RPMI8226 (cell line): ENCODE data around the gene ATXN3.
"Not testable (repeated sequence)": the region's sequence is repeated elsewhere in the genome, so short reads cannot be mapped to it uniquely, and the experiment has no call there.

Experiments
- DNase-seq: peaks from one replicate; pipeline ENCODE4 v3.0.0-alpha.2; 2015

The ATXN3 gene

GRCh38 chr14:92058006-92058917 is 48.1 kb downstream of the ATXN3 start:
- no peak for DNase-seq

GRCh38 chr14:92049781-92050180 is 56.6 kb downstream of the ATXN3 start:
- no peak for DNase-seq

GRCh38 chr14:92049221-92049620 is 57.2 kb downstream of the ATXN3 start:
- DNase-seq: not testable (repeated sequence)

- not testable (repeated sequence) for DNase-seq
Measured at GRCh38 chr14:92045904-92046303, 60.5 kb downstream of the ATXN3 start.

GRCh38 chr14:92041766-92042165 is 64.6 kb downstream of the ATXN3 start:
- not testable (repeated sequence) for DNase-seq

- DNase-seq: no peak
Measured at GRCh38 chr14:92041203-92041602, 65.2 kb downstream of the ATXN3 start.

GRCh38 chr14:92040431-92041051 is 65.8 kb downstream of the ATXN3 start:
- DNase-seq: peak; percentile 13

GRCh38 chr14:92039719-92040430 is 66.5 kb downstream of the ATXN3 start, which contains the start of gene TRIP11:
Gene TRIP11, minus strand, starts transcription at chr14:92040059. Its CDS starts 374 bp downstream, at chr14:92039685.
- peak; percentile 91 for DNase-seq

GRCh38 chr14:92039063-92039718 is 67.2 kb downstream of the ATXN3 start:
- peak; percentile 19 for DNase-seq

- DNase-seq: no peak
Measured at GRCh38 chr14:92037989-92038388, 68.4 kb downstream of the ATXN3 start.

GRCh38 chr14:92035890-92036289 is 70.5 kb downstream of the ATXN3 start:
- DNase-seq: no peak

GRCh38 chr14:92033906-92034687 is 72.3 kb downstream of the ATXN3 start:
- no peak for DNase-seq

GRCh38 chr14:92033433-92033832 is 72.9 kb downstream of the ATXN3 start:
- no peak for DNase-seq

GRCh38 chr14:92026548-92027190 is 79.7 kb downstream of the ATXN3 start:
- no peak for DNase-seq

GRCh38 chr14:92022036-92022435 is 84.3 kb downstream of the ATXN3 start:
- no peak for DNase-seq

- no peak for DNase-seq
Measured at GRCh38 chr14:92021523-92021922, 84.9 kb downstream of the ATXN3 start.

- DNase-seq: no peak
Measured at GRCh38 chr14:92014040-92014439, 92.3 kb downstream of the ATXN3 start.

- DNase-seq: no peak
Measured at GRCh38 chr14:92012121-92012748, 94.1 kb downstream of the ATXN3 start.

GRCh38 chr14:92010644-92011043 is 95.7 kb downstream of the ATXN3 start:
- DNase-seq: no peak

GRCh38 chr14:92009604-92010003 is 96.8 kb downstream of the ATXN3 start:
- DNase-seq: no peak
